Measurements from ENCODE around the gene PLK2. TPM values are rescaled to one million over a fixed set of nuclear protein-coding genes. Genes with fewer than 3 reads are reported as not detected.

The PLK2 gene
- total RNA-seq, 1 experiment from 2014 or later, result 258 TPM

- POLR2A ChIA-PET, result no interaction called here
- TF ChIP-seq REST (IDR thresholded peaks at IDR 0.05; ENCODE audit: insufficient read depth in 1 of 2, low read depth in 2 of 2, low read length in 1 of 2), result no peak
- no peak for TF ChIP-seq POLR2AphosphoS5 (IDR thresholded peaks at IDR 0.05; ENCODE audit: low read depth, low read length)
- no peak for TF ChIP-seq TCF7L2 (IDR thresholded peaks at IDR 0.05; ENCODE audit: low read depth, low read length)
- TF ChIP-seq SIN3A (IDR thresholded peaks at IDR 0.05; ENCODE audit: borderline replicate concordance, insufficient read depth, low read depth, low read length), result no peak
- TF ChIP-seq CTCF (IDR thresholded peaks at IDR 0.05), result no peak
Observed at GRCh38 chr5:58491216-58491892, 31.5 kb upstream of the PLK2 start, which contains the start of gene GAPT. GAPT (plus strand) TSS chr5:58491435; CDS start chr5:58494537, 3,102 bp downstream.

GRCh38 chr5:58490402-58491050 lies 30.6 kb upstream of the PLK2 start:
- DNase-seq (ENCODE audit: low read depth, low spot score) (no peak), ATAC-seq (no peak)
- no TSS peak for BruUV-seq (replicated peaks)
- H3K27me3 ChIP-seq (ENCODE audit: control insufficient read depth, insufficient read depth, low read length), result peaks cover 43% of the 10 kb centered on the region
- POLR2A ChIA-PET, result no interaction called here
- no peak overlapping the region for H3K4me3 ChIP-seq (ENCODE audit: low read depth in 2 of 2, low read length in 2 of 2)
- no peak overlapping the region for H3K27ac ChIP-seq (ENCODE audit: low read length)
- H3K9me3 ChIP-seq (ENCODE audit: control insufficient read depth, insufficient read depth, low read depth, low read length), result no peaks in the 10 kb centered on the region
- intact Hi-C loops (cut with micrococcal nuclease; ENCODE audit: unreplicated experiment), result no loop called here
- no peaks in the 10 kb centered on the region for H3K36me3 ChIP-seq (ENCODE audit: control insufficient read depth, insufficient read depth, low read length)
- no peaks in the 10 kb centered on the region for H3K4me1 ChIP-seq (ENCODE audit: control insufficient read depth, insufficient read depth, low read length)
- CTCF ChIA-PET, result no interaction called here
- in situ Hi-C loops (cut with HindIII; ENCODE audit: low pct_unique_long_range_greater_than_20kb, low sequenced_read_pairs), result no loop called here
- no peak for TF ChIP-seq TCF7L2 (IDR thresholded peaks at IDR 0.05; ENCODE audit: low read depth, low read length)
- no peak for TF ChIP-seq POLR2AphosphoS5 (IDR thresholded peaks at IDR 0.05; ENCODE audit: low read depth, low read length)
- no peak for TF ChIP-seq SIN3A (IDR thresholded peaks at IDR 0.05; ENCODE audit: borderline replicate concordance, insufficient read depth, low read depth, low read length)
- no peak for TF ChIP-seq CTCF (IDR thresholded peaks at IDR 0.05)
- no peak for TF ChIP-seq REST (IDR thresholded peaks at IDR 0.05; ENCODE audit: insufficient read depth in 1 of 2, low read depth in 2 of 2, low read length in 1 of 2)

More at GRCh38 chr5:58491216-58491892, 31.5 kb upstream of the PLK2 start, which contains the start of gene GAPT:
- in situ Hi-C loops (cut with HindIII; ENCODE audit: low pct_unique_long_range_greater_than_20kb, low sequenced_read_pairs), result no loop called here
- no peaks in the 10 kb centered on the region for H3K4me1 ChIP-seq (ENCODE audit: control insufficient read depth, insufficient read depth, low read length)
- peaks cover 50% of the 10 kb centered on the region for H3K27me3 ChIP-seq (ENCODE audit: control insufficient read depth, insufficient read depth, low read length)
- BruUV-seq (replicated peaks), result no TSS peak
- H3K36me3 ChIP-seq (ENCODE audit: control insufficient read depth, insufficient read depth, low read length), result no peaks in the 10 kb centered on the region
- DNase-seq (ENCODE audit: low read depth, low spot score), result no peak
- H3K9me3 ChIP-seq (ENCODE audit: control insufficient read depth, insufficient read depth, low read depth, low read length), result no peaks in the 10 kb centered on the region
- no peak within 1 kb of the TSS for H3K27ac ChIP-seq (ENCODE audit: low read length)
- CTCF ChIA-PET, result no interaction called here
- H3K4me3 ChIP-seq (ENCODE audit: low read depth in 2 of 2, low read length in 2 of 2), result no peak within 1 kb of the TSS
- ATAC-seq, result no peak
- intact Hi-C loops (cut with micrococcal nuclease; ENCODE audit: unreplicated experiment), result no loop called here

Measured in Panc1 (cell line).